Neural cell (in vitro differentiated cells): ENCODE data around the gene CRABP2.

Experiments used
- EP300 ChIP-seq: fragments of 450-650 bp; conservative IDR thresholded peaks from 2 replicates; pipeline ENCODE4 v1.6.1; 2014; ENCODE audit warnings: antibody characterized with exemption, mild to moderate bottlenecking, moderate library complexity; ENCODE audit not compliant: poor library complexity, severe bottlenecking
- EZH2 ChIP-seq: fragments of 200-600, 300-800 bp; shearing (Covaris generic), sonication (generic); IDR thresholded peaks from 2 replicates; pipeline ENCODE4 v1.6.1; 2014; ENCODE audit warnings: antibody characterized with exemption, low read length, borderline replicate concordance, mild to moderate bottlenecking; ENCODE audit not compliant: insufficient read depth, poor library complexity, severe bottlenecking
- POLR2AphosphoS5 ChIP-seq: IDR thresholded peaks from 2 replicates; pipeline ENCODE4 v1.6.1; 2012
- RAD21 ChIP-seq: fragments of 450-650 bp; conservative IDR thresholded peaks from 2 replicates; pipeline ENCODE4 v1.6.1; 2014; ENCODE audit warnings: antibody characterized with exemption, mild to moderate bottlenecking, moderate library complexity
- SMC3 ChIP-seq: fragments of 450-650 bp; conservative IDR thresholded peaks from 2 replicates; pipeline ENCODE4 v1.6.1; 2014; ENCODE audit warnings: antibody characterized with exemption, mild to moderate bottlenecking, moderate library complexity; ENCODE audit not compliant: poor library complexity
- TAF1 ChIP-seq: IDR thresholded peaks from 2 replicates; pipeline ENCODE4 v1.6.1; 2012; ENCODE audit warnings: low read depth
- TF ChIP-seq, protein P1 (sequence below): fragments of 450-650 bp; IDR thresholded peaks from 2 replicates; pipeline ENCODE4 v1.5.1; 2014; ENCODE audit warnings: antibody characterized with exemption, mild to moderate bottlenecking, moderate library complexity; ENCODE audit not compliant: poor library complexity, severe bottlenecking
- TF ChIP-seq, protein P2 (sequence below): IDR thresholded peaks from 2 replicates; pipeline ENCODE4 v1.6.1; 2012; ENCODE audit warnings: borderline replicate concordance

DNA sequence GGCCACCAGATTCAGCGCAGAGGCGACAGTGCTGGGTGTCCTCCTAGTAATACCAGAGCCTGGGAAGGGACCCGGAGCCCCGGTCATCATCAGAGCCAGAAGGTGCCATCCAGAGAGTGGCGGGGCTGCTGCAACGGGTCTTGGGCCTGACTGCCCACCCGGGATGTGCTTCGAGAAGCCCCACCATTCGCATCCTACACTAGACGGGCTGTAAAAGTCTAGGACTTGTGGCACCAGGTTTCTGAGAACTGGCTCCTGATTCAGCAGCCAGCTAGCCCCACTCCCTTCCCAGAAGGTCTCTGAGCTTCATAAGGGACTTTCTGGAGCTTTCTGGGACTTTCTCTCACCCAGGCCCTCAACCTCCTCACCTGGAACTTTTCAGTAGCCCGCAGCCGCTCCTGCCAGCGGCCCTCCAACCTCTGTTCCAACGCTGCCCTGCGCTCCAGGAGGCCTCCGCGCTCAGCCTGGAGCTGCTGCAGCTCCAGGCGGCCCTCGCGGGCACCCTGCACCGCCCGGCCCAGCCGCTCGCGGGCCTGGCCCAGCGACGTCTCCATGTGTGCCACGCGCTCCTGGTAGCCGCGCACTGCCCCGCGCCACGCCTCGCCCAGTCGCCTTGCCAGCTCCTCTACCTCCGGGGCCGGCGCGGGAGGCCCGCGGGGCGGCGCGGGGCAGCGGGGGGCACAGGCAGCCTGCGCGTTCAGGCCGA lies 29.1 kb downstream of the CRABP2 start:
- TF ChIP-seq, protein P1, sequence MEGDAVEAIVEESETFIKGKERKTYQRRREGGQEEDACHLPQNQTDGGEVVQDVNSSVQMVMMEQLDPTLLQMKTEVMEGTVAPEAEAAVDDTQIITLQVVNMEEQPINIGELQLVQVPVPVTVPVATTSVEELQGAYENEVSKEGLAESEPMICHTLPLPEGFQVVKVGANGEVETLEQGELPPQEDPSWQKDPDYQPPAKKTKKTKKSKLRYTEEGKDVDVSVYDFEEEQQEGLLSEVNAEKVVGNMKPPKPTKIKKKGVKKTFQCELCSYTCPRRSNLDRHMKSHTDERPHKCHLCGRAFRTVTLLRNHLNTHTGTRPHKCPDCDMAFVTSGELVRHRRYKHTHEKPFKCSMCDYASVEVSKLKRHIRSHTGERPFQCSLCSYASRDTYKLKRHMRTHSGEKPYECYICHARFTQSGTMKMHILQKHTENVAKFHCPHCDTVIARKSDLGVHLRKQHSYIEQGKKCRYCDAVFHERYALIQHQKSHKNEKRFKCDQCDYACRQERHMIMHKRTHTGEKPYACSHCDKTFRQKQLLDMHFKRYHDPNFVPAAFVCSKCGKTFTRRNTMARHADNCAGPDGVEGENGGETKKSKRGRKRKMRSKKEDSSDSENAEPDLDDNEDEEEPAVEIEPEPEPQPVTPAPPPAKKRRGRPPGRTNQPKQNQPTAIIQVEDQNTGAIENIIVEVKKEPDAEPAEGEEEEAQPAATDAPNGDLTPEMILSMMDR = no peak
- TF ChIP-seq TAF1 (no peak), SMC3 (no peak), POLR2AphosphoS5 (no peak), EZH2 (no peak), EP300 (no peak), RAD21 (no peak)
- TF ChIP-seq, protein P2, sequence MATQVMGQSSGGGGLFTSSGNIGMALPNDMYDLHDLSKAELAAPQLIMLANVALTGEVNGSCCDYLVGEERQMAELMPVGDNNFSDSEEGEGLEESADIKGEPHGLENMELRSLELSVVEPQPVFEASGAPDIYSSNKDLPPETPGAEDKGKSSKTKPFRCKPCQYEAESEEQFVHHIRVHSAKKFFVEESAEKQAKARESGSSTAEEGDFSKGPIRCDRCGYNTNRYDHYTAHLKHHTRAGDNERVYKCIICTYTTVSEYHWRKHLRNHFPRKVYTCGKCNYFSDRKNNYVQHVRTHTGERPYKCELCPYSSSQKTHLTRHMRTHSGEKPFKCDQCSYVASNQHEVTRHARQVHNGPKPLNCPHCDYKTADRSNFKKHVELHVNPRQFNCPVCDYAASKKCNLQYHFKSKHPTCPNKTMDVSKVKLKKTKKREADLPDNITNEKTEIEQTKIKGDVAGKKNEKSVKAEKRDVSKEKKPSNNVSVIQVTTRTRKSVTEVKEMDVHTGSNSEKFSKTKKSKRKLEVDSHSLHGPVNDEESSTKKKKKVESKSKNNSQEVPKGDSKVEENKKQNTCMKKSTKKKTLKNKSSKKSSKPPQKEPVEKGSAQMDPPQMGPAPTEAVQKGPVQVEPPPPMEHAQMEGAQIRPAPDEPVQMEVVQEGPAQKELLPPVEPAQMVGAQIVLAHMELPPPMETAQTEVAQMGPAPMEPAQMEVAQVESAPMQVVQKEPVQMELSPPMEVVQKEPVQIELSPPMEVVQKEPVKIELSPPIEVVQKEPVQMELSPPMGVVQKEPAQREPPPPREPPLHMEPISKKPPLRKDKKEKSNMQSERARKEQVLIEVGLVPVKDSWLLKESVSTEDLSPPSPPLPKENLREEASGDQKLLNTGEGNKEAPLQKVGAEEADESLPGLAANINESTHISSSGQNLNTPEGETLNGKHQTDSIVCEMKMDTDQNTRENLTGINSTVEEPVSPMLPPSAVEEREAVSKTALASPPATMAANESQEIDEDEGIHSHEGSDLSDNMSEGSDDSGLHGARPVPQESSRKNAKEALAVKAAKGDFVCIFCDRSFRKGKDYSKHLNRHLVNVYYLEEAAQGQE = no peak
